Adrenal gland (tissue), 12 donors: ENCODE data around the gene DAPP1. TPM values are rescaled to one million over a fixed set of nuclear protein-coding genes. Genes with fewer than 3 reads are reported as not detected.

Source experiments
- DNase-seq, 7 donors: peaks; one replicate each; pipeline ENCODE4 v3.0.0-alpha.2; 2019 to 2020
- H3K27ac ChIP-seq, 5 donors: fragments of 200-600 bp; sonication (generic) in 4 of 5; 1 replicate in 3 of 5; 2 replicates in 2 of 5; pipeline versions ENCODE4 v1.5.1 to v1.8.0; 2016 to 2020; ENCODE audit warnings: mild to moderate bottlenecking in 1 of 5
- H3K27me3 ChIP-seq: fragments of 200-600 bp; 2 replicates; pipeline ENCODE4 v1.8.0; 2021
- H3K36me3 ChIP-seq, 2 donors: fragments of 200-600 bp; replicated peaks in 1 of 2; 1 replicate in 1 of 2; 2 replicates in 1 of 2; pipeline versions ENCODE4 v1.5.1 to v1.8.0; 2018 to 2022
- H3K4me1 ChIP-seq, 2 donors: fragments of 200-600 bp; replicated peaks in 1 of 2; 1 replicate in 1 of 2; 2 replicates in 1 of 2; pipeline versions ENCODE4 v1.5.1 to v1.8.0; 2018 to 2021
- H3K4me3 ChIP-seq, 4 donors: fragments of 200-600 bp; sonication (generic) in 3 of 4; one replicate each; pipeline ENCODE4 v1.5.1; 2016 to 2018
- H3K9me3 ChIP-seq, 3 donors: fragments of 200-600 bp; sonication (generic) in 1 of 3; replicated peaks in 1 of 3; 1 replicate in 2 of 3; 2 replicates in 1 of 3; pipeline versions ENCODE4 v1.5.1 to v1.8.0; 2016 to 2021
- POLR2A ChIP-seq, 2 donors: fragments of 450-650 bp; IDR thresholded peaks; one replicate each; pipeline ENCODE4 v1.6.1; 2017; ENCODE audit warnings: antibody characterized with exemption in 2 of 2, mild to moderate bottlenecking in 2 of 2, moderate library complexity in 1 of 2
- whole genome bisulfite sequencing, 4 donors: extraction: QIAGEN DNeasy Blood & Tissue Kit in 2 of 4; methylation state at CpG; one replicate each; pipeline versions ENCODE4 v1.1.5 to v1.1.7; 2013 to 2017; 5-methylcytosine and 5-hydroxymethylcytosine counted together
- intact Hi-C, 2 donors: fragments of 100-400 bp; cut with DNase I; formaldehyde crosslinking; loops; one replicate each; pipeline versions ENCODE4 v1.14.1 to v1.15.0; 2022 to 2023
- polyA plus RNA-seq, 3 donors: library from polyadenylated mRNA; stranded (reverse); fragments of 200-250 nt in 2 of 3; fragments of 350-450 nt in 1 of 3; fragmentation: Illumina TruSeq in 1 of 3; extraction: RNeasy Lipid Tissue Mini Kit (QIAGEN cat#74804) in 1 of 3; gene quantifications; one replicate each; pipeline ENCODE4 v1.2.3, GENCODE V29; 2013 to 2014
- total RNA-seq, 9 donors: library from RNA; depleted of rRNA in 4 of 9; stranded (reverse); fragments of >200 nt in 4 of 9; fragments of 120-200 nt in 1 of 9; fragmentation: NEBNext Ultra II Directional in 1 of 9; extraction: Animal tissue kit (Norgen Biotek cat#: 25700) in 1 of 9; gene quantifications; one replicate each; pipeline versions ENCODE4 v1.1.0 to v1.2.4, GENCODE V29; 2013 to 2023
- TF ChIP-seq, protein P1 (sequence below), 6 experiments: fragments of 450-650 bp in 4 of 6; fragments of 200-600 bp in 2 of 6; sonication (generic) in 1 of 6; IDR thresholded peaks; 1 replicate in 5 of 6; 2 replicates in 1 of 6; pipeline versions ENCODE4 v1.5.1 to v1.8.0; 2016 to 2021; ENCODE audit warnings: antibody characterized with exemption in 6 of 6, mild to moderate bottlenecking in 2 of 6, moderate library complexity in 1 of 6
- donor health status: healthy with polysubstance abuse.
- donor health status: Bipolar disorder and iron deficiency.
- donor health status: DM: yes; HTN: yes; CAD: no.
- donor health status: DM: no; HTN: no; CAD: no.
- donor health status: DM: no; HTN: no; CAD: no.
- donor health status: DM: yes; HTN: yes; CAD: no.

The DAPP1 gene
- total and polyA plus RNA-seq, 12 donors, result 0.42 to 3.7 (median 1.4) TPM

DNA sequence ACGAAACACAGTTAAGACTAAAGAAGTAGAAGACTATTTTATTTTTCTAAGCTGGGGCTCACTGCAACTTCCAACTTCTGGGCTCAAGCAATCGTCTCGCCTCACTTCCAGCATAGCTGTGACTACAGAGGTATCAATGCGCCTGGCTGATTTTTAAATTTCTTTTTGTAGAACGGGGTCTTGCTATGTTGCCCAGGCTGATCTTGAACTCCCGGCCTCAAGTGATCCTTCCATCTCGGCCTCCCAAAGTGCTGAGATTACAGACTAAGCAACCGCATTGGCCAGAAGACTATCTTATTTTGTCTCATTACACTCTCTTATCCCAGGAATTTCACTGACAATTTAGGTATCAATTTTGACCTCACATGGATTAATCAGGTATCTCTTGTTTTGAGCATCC, 76.4 kb downstream of the DAPP1 start:
- Histone ChIP-seq H3K27me3 (no peaks in the 10 kb centered on the region), H3K36me3 (peaks cover 0 to 7% of the 10 kb centered on the region in 2 donors), H3K27ac (no peak overlapping the region), H3K9me3 (no peaks in the 10 kb centered on the region), H3K4me3 (peak overlapping the region in 1 of 4 donors; percentile 98), H3K4me1 (peaks cover 12 to 36% of the 10 kb centered on the region in 2 donors)
- no peak for DNase-seq
- 93 to 97% (median 94%) methylated on average over 8 of the region's 8 CpGs for WGBS, 4 donors
- intact Hi-C loops, result loop anchor here in 1 of 2 donors (10.0 kb wide), 1 partner anchor 52 kb away; the partner anchor contains the start of gene DNAJB14
- no peak for TF ChIP-seq POLR2A (IDR thresholded peaks at IDR 0.05)
- TF ChIP-seq, protein P1, sequence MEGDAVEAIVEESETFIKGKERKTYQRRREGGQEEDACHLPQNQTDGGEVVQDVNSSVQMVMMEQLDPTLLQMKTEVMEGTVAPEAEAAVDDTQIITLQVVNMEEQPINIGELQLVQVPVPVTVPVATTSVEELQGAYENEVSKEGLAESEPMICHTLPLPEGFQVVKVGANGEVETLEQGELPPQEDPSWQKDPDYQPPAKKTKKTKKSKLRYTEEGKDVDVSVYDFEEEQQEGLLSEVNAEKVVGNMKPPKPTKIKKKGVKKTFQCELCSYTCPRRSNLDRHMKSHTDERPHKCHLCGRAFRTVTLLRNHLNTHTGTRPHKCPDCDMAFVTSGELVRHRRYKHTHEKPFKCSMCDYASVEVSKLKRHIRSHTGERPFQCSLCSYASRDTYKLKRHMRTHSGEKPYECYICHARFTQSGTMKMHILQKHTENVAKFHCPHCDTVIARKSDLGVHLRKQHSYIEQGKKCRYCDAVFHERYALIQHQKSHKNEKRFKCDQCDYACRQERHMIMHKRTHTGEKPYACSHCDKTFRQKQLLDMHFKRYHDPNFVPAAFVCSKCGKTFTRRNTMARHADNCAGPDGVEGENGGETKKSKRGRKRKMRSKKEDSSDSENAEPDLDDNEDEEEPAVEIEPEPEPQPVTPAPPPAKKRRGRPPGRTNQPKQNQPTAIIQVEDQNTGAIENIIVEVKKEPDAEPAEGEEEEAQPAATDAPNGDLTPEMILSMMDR (IDR thresholded peaks at IDR 0.05), result no peak

DNA sequence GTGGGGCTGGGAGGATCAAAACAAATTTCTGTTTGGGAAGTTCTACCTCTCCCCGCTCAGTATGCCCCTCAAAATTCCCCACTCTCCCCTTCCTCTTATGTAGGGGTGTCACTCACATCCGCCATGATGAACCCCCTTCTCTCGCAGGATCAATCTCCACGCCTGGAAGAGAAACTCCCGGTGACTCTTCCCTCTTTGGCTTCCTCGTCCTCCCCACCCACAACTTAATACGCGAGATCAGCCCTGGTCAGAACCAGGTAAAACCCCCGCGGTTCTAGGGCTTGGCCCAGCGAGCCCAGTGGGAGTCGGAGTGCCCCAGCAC, 77.2 kb downstream of the DAPP1 start:
- WGBS, 4 donors, result 1 to 2% (median 1%) methylated on average over 12 of the region's 12 CpGs
- peaks cover 12 to 34% of the 10 kb centered on the region in 2 donors for H3K4me1 ChIP-seq

DNA sequence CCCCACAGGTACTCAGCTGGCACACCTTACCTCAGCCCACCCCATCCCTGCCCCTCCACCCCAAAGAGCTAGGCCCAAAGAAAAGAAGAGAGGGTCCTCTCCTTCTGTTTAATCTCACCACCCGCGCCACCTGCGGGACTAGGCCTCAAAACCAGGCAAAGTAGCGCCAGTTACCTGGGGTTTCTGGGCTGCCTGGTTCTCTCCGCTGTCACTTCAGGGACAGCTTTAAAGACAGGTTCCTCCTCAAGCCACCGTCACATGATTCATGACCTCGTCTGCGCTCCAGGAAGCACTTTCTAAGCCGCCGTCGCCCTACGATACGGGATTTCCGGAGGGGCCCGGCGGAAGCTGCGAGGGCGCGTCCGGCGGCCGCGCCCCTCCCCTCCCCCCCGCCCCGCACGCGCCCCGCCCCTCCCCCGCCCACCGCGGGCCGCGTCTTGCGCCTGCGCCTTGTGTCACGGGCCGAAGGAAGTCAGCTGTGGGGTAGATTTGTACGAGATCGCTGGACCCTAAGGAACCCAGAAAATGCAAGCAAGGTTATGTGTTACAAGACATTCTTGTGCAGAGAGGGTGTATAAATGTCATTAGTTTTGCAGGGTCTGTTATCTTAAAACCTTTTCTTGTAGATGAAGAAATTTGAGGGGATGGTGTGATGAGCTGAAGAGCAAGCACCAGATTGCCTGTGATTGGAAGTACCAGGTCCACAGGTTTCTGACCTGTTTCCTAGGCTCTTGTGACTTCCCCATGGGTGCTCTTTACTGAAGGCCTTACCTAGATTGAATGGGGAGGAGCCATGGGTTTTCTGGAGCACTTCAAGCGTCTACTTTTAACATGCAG, 77.8 kb downstream of the DAPP1 start, which contains the start of gene LAMTOR3:
Gene LAMTOR3 (minus strand): TSS at position 267 of the 837 bp plus-strand sequence. CDS start 464 bp downstream, outside the sequence.
- Histone ChIP-seq H3K4me1 (peaks cover 12 to 32% of the 10 kb centered on the region in 2 donors), H3K27ac (peak within 1 kb of the TSS in 4 of 5 donors; percentile 59 to 87 (median 80)), H3K36me3 (peaks cover 0 to 5% of the 10 kb centered on the region in 2 donors), H3K4me3 (peak within 1 kb of the TSS; percentile 73 to 99 (median 95)), H3K9me3 (no peaks in the 10 kb centered on the region), H3K27me3 (no peaks in the 10 kb centered on the region)
- peak; percentile 89 to 97 (median 93) for DNase-seq
- 2 to 29% (median 4%) methylated on average over 3 to 39 of the region's 40 CpGs for WGBS, 4 donors
- intact Hi-C loops, result loop anchor here in 1 of 2 donors (10.0 kb wide), 1 partner anchor 50 kb away; the partner anchor contains the start of gene DNAJB14
- TF ChIP-seq, protein P1 (IDR thresholded peaks at IDR 0.05), result no peak
- peak in 1 of 2 donors; percentile 58 for TF ChIP-seq POLR2A (IDR thresholded peaks at IDR 0.05)

More for the DNA sequence above, 77.2 kb downstream of the DAPP1 start:
- peak overlapping the region in 4 of 5 donors; percentile 54 to 87 (median 80) for H3K27ac ChIP-seq
- peaks cover 0 to 7% of the 10 kb centered on the region in 2 donors for H3K36me3 ChIP-seq
- intact Hi-C loops, result loop anchor here in 1 of 2 donors (10.0 kb wide), 1 partner anchor 51 kb away; the partner anchor contains the start of gene DNAJB14
- TF ChIP-seq POLR2A (IDR thresholded peaks at IDR 0.05), result no peak
- TF ChIP-seq, protein P1 (IDR thresholded peaks at IDR 0.05), result no peak
- peak in 1 of 7 donors; percentile 4 for DNase-seq
- H3K27me3 ChIP-seq, result no peaks in the 10 kb centered on the region
- peak overlapping the region; percentile 73 to 99 (median 95) for H3K4me3 ChIP-seq
- H3K9me3 ChIP-seq, result no peaks in the 10 kb centered on the region

DNA sequence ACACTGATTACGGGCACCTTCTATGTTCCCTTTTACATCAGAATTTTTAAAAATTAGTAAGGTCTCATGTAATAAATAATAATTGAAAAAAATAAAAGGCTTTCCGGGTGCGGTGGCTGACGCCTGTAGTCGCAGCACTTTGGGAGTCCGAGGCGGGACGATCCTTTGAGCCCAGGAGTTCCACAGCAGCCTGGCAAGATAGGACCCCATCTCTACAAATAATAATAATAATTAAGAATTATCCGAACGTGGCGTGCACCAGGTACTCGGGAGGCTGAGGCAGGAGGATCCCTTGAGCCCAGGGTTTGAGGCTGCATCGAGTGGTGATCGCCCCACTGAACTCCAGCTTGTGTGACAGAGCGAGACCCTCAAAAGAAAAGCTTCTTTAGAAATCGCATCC, 78.4 kb downstream of the DAPP1 start:
- Histone ChIP-seq H3K4me1 (peaks cover 12 to 26% of the 10 kb centered on the region in 2 donors), H3K36me3 (no peaks in the 10 kb centered on the region), H3K27ac (peak overlapping the region in 4 of 5 donors; percentile 22 to 68 (median 62)), H3K9me3 (no peaks in the 10 kb centered on the region), H3K27me3 (no peaks in the 10 kb centered on the region), H3K4me3 (peak overlapping the region in 1 of 4 donors; percentile 98)
- peak in 4 of 7 donors; percentile 1 to 55 (median 14) for DNase-seq
- TF ChIP-seq, protein P1 (IDR thresholded peaks at IDR 0.05), result no peak
- no peak for TF ChIP-seq POLR2A (IDR thresholded peaks at IDR 0.05)
- 92 to 94% (median 94%) methylated on average over 16 of the region's 16 CpGs for WGBS, 4 donors
- intact Hi-C loops, result loop anchor here in 1 of 2 donors (10.0 kb wide), 1 partner anchor 50 kb away; the partner anchor contains the start of gene DNAJB14
